MCF 10A (cell line): ENCODE data around the gene ELK3. TPM values are rescaled to one million over a fixed set of nuclear protein-coding genes. Genes with fewer than 3 reads are reported as not detected.

Experiments
- BruUV-seq: library from RNA; stranded (reverse); fragments of 400-500 nt; replicated peaks from 2 replicates; lab custom pipeline; 2021; lab: Mats Ljungman, UMichigan
- CTCF ChIA-PET: fragments of 300-600 bp; sonication (Branson Sonifier 250); formaldehyde crosslinking; extraction: SDS; loops from one replicate; lab custom pipeline; 2021; ENCODE audit warnings: antibody characterized with exemption, inconsistent platforms; lab: Yijun Ruan, JAX
- POLR2A ChIA-PET: fragments of 300-600, 350-650 bp; sonication (Branson Sonifier 250); formaldehyde crosslinking; extraction: SDS; loops from one replicate; lab custom pipeline; 2020; ENCODE audit warnings: antibody characterized with exemption, inconsistent platforms; lab: Yijun Ruan, JAX
- DNase-seq: peaks from one replicate; pipeline ENCODE4 v3.0.0-alpha.2; 2018; ENCODE audit not compliant: unreplicated experiment
- H3K27ac Mint-ChIP-seq: one replicate; pipeline ENCODE4 v1.8.0; 2022; ENCODE audit warnings: mild to moderate bottlenecking, low read depth, mixed read lengths; ENCODE audit not compliant: unreplicated experiment
- H3K27me3 Mint-ChIP-seq: one replicate; pipeline ENCODE4 v1.8.0; 2022; ENCODE audit warnings: mixed read lengths; ENCODE audit not compliant: insufficient read depth, unreplicated experiment
- H3K36me3 Mint-ChIP-seq: one replicate; pipeline ENCODE4 v1.8.0; 2022; ENCODE audit warnings: mild to moderate bottlenecking, moderate library complexity, mixed read lengths; ENCODE audit not compliant: insufficient read depth, unreplicated experiment
- H3K4me1 Mint-ChIP-seq: one replicate; pipeline ENCODE4 v1.8.0; 2022; ENCODE audit warnings: mixed read lengths; ENCODE audit not compliant: insufficient read depth, unreplicated experiment
- H3K4me3 Mint-ChIP-seq: one replicate; pipeline ENCODE4 v1.8.0; 2022; ENCODE audit warnings: mild to moderate bottlenecking, moderate library complexity, mixed read lengths; ENCODE audit not compliant: unreplicated experiment
- H3K9me3 Mint-ChIP-seq: one replicate; pipeline ENCODE4 v1.8.0; 2022; ENCODE audit warnings: mixed read lengths; ENCODE audit not compliant: unreplicated experiment
- intact Hi-C: fragments of 100-400 bp; cut with micrococcal nuclease; formaldehyde crosslinking; loops from 2 replicates; pipeline ENCODE4 v1.14.1; 2022
- total RNA-seq: library from RNA; stranded (reverse); gene quantifications from 2 replicates; pipeline ENCODE4 v1.2.3, GENCODE V29; 2022
- TF ChIP-seq, protein P1 (sequence below): fragments of 200-600 bp; IDR thresholded peaks from one replicate; pipeline ENCODE4 v1.8.0; 2022; ENCODE audit warnings: antibody characterized with exemption, mild to moderate bottlenecking; ENCODE audit not compliant: unreplicated experiment

ELK3 gene
- total RNA-seq, 1 experiment from 2014 or later: 50.1 TPM

GRCh38 chr12:96308881-96309280, 114.7 kb downstream of the ELK3 start:
- peaks cover 38% of the 10 kb centered on the region for H3K36me3 Mint-ChIP-seq
- intact Hi-C loops: no loop called here
- H3K4me3 Mint-ChIP-seq: no peak overlapping the region
- H3K27me3 Mint-ChIP-seq: no peaks in the 10 kb centered on the region
- DNase-seq: no peak
- CTCF ChIA-PET: interaction anchor here (1.1 kb wide), 1 partner anchor 72 kb away, joined by 5 read pairs; no protein-coding TSS in a partner anchor
- H3K4me1 Mint-ChIP-seq: no peaks in the 10 kb centered on the region
- TF ChIP-seq, protein P1, sequence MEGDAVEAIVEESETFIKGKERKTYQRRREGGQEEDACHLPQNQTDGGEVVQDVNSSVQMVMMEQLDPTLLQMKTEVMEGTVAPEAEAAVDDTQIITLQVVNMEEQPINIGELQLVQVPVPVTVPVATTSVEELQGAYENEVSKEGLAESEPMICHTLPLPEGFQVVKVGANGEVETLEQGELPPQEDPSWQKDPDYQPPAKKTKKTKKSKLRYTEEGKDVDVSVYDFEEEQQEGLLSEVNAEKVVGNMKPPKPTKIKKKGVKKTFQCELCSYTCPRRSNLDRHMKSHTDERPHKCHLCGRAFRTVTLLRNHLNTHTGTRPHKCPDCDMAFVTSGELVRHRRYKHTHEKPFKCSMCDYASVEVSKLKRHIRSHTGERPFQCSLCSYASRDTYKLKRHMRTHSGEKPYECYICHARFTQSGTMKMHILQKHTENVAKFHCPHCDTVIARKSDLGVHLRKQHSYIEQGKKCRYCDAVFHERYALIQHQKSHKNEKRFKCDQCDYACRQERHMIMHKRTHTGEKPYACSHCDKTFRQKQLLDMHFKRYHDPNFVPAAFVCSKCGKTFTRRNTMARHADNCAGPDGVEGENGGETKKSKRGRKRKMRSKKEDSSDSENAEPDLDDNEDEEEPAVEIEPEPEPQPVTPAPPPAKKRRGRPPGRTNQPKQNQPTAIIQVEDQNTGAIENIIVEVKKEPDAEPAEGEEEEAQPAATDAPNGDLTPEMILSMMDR: no peak
- TSS peak; percentile 18 for BruUV-seq
- no peaks in the 10 kb centered on the region for H3K9me3 Mint-ChIP-seq
- H3K27ac Mint-ChIP-seq: no peak overlapping the region
- POLR2A ChIA-PET: interaction anchor here (0.8 to 0.9 kb wide), 2 partner anchors 65 to 92 kb away, joined by 3 read pairs; partner anchors contain the start of gene CDK17

DNA sequence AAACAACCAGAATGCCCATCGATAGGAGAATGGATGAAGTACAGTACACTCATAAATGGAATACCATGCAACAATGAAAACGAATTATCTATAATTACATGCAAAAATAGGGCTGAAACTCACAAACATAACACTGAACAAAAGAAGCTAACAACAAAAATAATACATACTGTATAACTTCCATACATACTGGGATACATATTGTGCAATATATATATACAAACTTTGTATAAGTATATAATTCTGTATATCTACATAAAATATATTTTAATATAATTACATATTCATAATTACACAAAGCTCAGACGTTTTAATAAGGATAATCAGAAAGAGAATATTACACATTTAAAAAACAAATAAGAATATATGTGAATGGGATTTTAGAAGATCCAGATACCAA, 115.9 kb downstream of the ELK3 start:
- Mint-ChIP-seq H3K36me3 (peaks cover 38% of the 10 kb centered on the region), H3K27ac (no peak overlapping the region), H3K9me3 (no peaks in the 10 kb centered on the region), H3K4me1 (no peaks in the 10 kb centered on the region), H3K4me3 (no peak overlapping the region), H3K27me3 (no peaks in the 10 kb centered on the region)
- intact Hi-C loops: no loop called here
- DNase-seq: no peak
- TF ChIP-seq, protein P1: no peak
- BruUV-seq: no TSS peak
- POLR2A ChIA-PET: interaction anchor here (0.7 to 0.9 kb wide), 3 partner anchors 18 to 90 kb away, joined by 3 to 4 read pairs (median 3); partner anchors contain the start of gene CDK17
- CTCF ChIA-PET: no interaction called here

GRCh38 chr12:96311191-96311590, 117.0 kb downstream of the ELK3 start:
- TF ChIP-seq, protein P1: no peak
- H3K4me1 Mint-ChIP-seq: no peaks in the 10 kb centered on the region
- no peaks in the 10 kb centered on the region for H3K27me3 Mint-ChIP-seq
- H3K36me3 Mint-ChIP-seq: peaks cover 38% of the 10 kb centered on the region
- no peaks in the 10 kb centered on the region for H3K9me3 Mint-ChIP-seq
- BruUV-seq: no TSS peak
- H3K27ac Mint-ChIP-seq: no peak overlapping the region
- no peak for DNase-seq
- CTCF ChIA-PET: interaction anchor here (0.6 to 2.7 kb wide), 2 partner anchors 95 to 205 kb away, joined by 3 to 6 read pairs; no protein-coding TSS in a partner anchor
- intact Hi-C loops: no loop called here
- POLR2A ChIA-PET: interaction anchor here (1.1 kb wide), 1 partner anchor 54 kb away, joined by 3 read pairs; no protein-coding TSS in a partner anchor
- H3K4me3 Mint-ChIP-seq: no peak overlapping the region

- ChIA-PET CTCF (interaction anchor here (1.0 to 1.4 kb wide), 2 partner anchors 87 to 203 kb away, joined by 4 read pairs; partner anchors contain the start of gene CDK17), POLR2A (interaction anchor here (0.7 to 4.5 kb wide), 5 partner anchors 22 to 110 kb away, joined by 3 to 42 read pairs (median 3); partner anchors contain the start of gene CDK17)
- intact Hi-C loops: no loop called here
- no peaks in the 10 kb centered on the region for H3K9me3 Mint-ChIP-seq
- H3K27ac Mint-ChIP-seq: no peak overlapping the region
- peaks cover 19% of the 10 kb centered on the region for H3K36me3 Mint-ChIP-seq
- H3K4me3 Mint-ChIP-seq: no peak overlapping the region
- no peaks in the 10 kb centered on the region for H3K4me1 Mint-ChIP-seq
- DNase-seq: no peak
- TF ChIP-seq, protein P1: no peak
- no TSS peak for BruUV-seq
- no peaks in the 10 kb centered on the region for H3K27me3 Mint-ChIP-seq
These were observed 119.4 kb downstream of the ELK3 start for GRCh38 chr12:96313606-96314005.
